IPS-18a (cell line): ENCODE measurements around the gene C20orf204.
"Not testable (repeated sequence)": the region's sequence is repeated elsewhere in the genome, so short reads cannot be mapped to it uniquely, and the experiment has no call there.

Experiments used
- H3K27ac ChIP-seq: one replicate; pipeline ENCODE4 v1.5.1; 2013; ENCODE audit warnings: low read length
- H3K27me3 ChIP-seq: one replicate; pipeline ENCODE4 v1.6.1; 2013; ENCODE audit warnings: mild to moderate bottlenecking, low read length; ENCODE audit not compliant: control insufficient read depth, insufficient read depth
- H3K36me3 ChIP-seq: one replicate; pipeline ENCODE4 v1.6.1; 2013; ENCODE audit warnings: low read depth, low read length; ENCODE audit not compliant: control insufficient read depth
- H3K4me1 ChIP-seq: one replicate; pipeline ENCODE4 v1.6.1; 2013; ENCODE audit warnings: low read depth, low read length; ENCODE audit not compliant: control insufficient read depth
- H3K4me3 ChIP-seq: one replicate; pipeline ENCODE4 v1.5.1; 2013; ENCODE audit warnings: low read length
- H3K9ac ChIP-seq: one replicate; pipeline ENCODE4 v1.6.1; 2013; ENCODE audit warnings: mild to moderate bottlenecking, low read length, moderate library complexity
- H3K9me3 ChIP-seq: one replicate; pipeline ENCODE4 v1.6.1; 2013; ENCODE audit warnings: low read depth, low read length; ENCODE audit not compliant: control insufficient read depth

C20orf204 gene

GRCh38 chr20:64035933-64036345 lies at the start of gene C20orf204:
TSS of gene C20orf204 (plus strand) at chr20:64036182. CDS start at chr20:64036324, 142 bp downstream.
- Histone ChIP-seq H3K27me3 (peaks cover 42% of the 10 kb centered on the region), H3K9ac (no peak within 1 kb of the TSS), H3K9me3 (no peaks in the 10 kb centered on the region), H3K4me1 (peaks cover 12% of the 10 kb centered on the region), H3K4me3 (no peak within 1 kb of the TSS), H3K36me3 (peaks cover 16% of the 10 kb centered on the region), H3K27ac (no peak within 1 kb of the TSS)

DNA sequence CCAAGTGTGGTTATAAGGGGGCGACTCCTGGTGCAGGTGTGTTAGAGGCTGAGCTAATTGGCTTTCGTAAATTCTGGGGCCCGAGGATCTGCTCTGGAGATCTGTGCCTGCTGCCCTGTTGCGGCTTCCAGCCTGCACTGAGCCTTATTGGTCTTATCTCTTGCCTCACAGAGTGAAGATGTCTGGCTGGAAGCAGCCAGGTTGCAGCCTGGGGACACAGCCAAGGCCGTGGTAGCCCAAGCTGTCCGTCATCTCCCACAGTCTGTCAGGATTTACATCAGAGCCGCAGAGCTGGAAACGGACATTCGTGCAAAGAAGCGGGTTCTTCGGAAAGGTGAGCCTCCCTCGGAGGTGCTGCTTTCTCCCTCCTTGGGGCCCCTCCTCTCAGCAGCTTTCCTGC lies 35.1 kb upstream of the C20orf204 start:
- no peaks in the 10 kb centered on the region for H3K27me3 ChIP-seq

DNA sequence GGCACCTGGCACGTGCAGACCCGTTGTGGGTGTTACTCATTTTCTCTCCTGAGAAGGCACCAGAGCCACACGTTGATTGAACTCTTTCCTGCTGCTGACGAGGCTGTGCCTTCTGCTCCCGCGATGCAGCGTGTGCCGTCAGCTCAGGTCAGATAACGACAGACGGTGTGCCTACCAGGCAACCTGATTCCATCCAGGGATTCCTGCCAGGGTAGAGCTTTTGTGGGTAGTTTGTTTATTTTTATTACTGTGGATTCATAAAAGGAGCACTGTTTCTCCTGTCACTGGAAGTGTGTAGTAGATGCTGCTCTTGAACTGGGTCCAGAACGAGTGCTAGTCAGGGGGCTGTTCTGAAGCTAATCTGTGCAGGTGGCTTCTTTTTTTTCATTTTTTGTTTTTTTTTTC lies 34.4 kb upstream of the C20orf204 start:
- H3K9ac ChIP-seq: no peak overlapping the region
- H3K27me3 ChIP-seq: no peaks in the 10 kb centered on the region
- no peaks in the 10 kb centered on the region for H3K9me3 ChIP-seq
- no peak overlapping the region for H3K27ac ChIP-seq
- H3K4me1 ChIP-seq: no peaks in the 10 kb centered on the region
- no peak overlapping the region for H3K4me3 ChIP-seq
- H3K36me3 ChIP-seq: peaks cover 67% of the 10 kb centered on the region

More for the DNA sequence above, 35.1 kb upstream of the C20orf204 start:
- H3K9me3 ChIP-seq: no peaks in the 10 kb centered on the region
- no peak overlapping the region for H3K4me3 ChIP-seq
- no peaks in the 10 kb centered on the region for H3K4me1 ChIP-seq
- H3K36me3 ChIP-seq: peaks cover 74% of the 10 kb centered on the region
- no peak overlapping the region for H3K27ac ChIP-seq
- H3K9ac ChIP-seq: no peak overlapping the region

- Histone ChIP-seq H3K9me3 (no peaks in the 10 kb centered on the region), H3K4me1 (no peaks in the 10 kb centered on the region), H3K27ac (no peak overlapping the region), H3K27me3 (no peaks in the 10 kb centered on the region), H3K9ac (no peak overlapping the region), H3K36me3 (peaks cover 65% of the 10 kb centered on the region), H3K4me3 (no peak overlapping the region)
These were observed 31.8 kb upstream of the C20orf204 start for GRCh38 chr20:64003960-64004725.

- H3K4me3 ChIP-seq: no peak overlapping the region
- no peak overlapping the region for H3K27ac ChIP-seq
- no peaks in the 10 kb centered on the region for H3K4me1 ChIP-seq
- no peaks in the 10 kb centered on the region for H3K27me3 ChIP-seq
- no peaks in the 10 kb centered on the region for H3K9me3 ChIP-seq
- H3K9ac ChIP-seq: no peak overlapping the region
- H3K36me3 ChIP-seq: peaks cover 61% of the 10 kb centered on the region
These were observed 30.6 kb upstream of the C20orf204 start for GRCh38 chr20:64005394-64005793.

DNA sequence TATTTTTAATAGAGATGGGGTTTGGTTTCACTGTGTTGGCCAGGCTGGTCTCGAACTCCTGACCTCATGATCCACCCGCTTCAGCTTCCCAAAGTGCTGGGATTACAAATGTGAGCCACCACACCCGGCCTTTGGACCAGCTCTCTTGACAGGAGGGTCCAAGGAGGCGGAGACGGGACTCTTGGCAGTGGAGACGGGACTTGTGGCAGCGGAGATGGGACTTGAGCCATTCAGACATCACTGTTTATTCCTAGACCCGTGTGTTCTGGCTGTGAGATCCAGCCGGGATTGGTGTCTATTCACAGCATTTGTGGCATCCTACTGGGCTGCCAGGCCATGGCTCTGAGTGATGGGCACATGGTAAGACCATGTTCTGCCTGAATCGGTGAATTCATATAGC lies 29.5 kb upstream of the C20orf204 start:
- Histone ChIP-seq H3K27ac (no peak overlapping the region), H3K27me3 (no peaks in the 10 kb centered on the region), H3K9ac (no peak overlapping the region), H3K9me3 (no peaks in the 10 kb centered on the region), H3K4me1 (no peaks in the 10 kb centered on the region), H3K36me3 (peaks cover 61% of the 10 kb centered on the region), H3K4me3 (no peak overlapping the region)

- no peak overlapping the region for H3K9ac ChIP-seq
- H3K4me1 ChIP-seq: no peaks in the 10 kb centered on the region
- no peaks in the 10 kb centered on the region for H3K9me3 ChIP-seq
- H3K36me3 ChIP-seq: peaks cover 60% of the 10 kb centered on the region
- no peaks in the 10 kb centered on the region for H3K27me3 ChIP-seq
- no peak overlapping the region for H3K4me3 ChIP-seq
- no peak overlapping the region for H3K27ac ChIP-seq
These were observed 29.1 kb upstream of the C20orf204 start for GRCh38 chr20:64006902-64007301.

DNA sequence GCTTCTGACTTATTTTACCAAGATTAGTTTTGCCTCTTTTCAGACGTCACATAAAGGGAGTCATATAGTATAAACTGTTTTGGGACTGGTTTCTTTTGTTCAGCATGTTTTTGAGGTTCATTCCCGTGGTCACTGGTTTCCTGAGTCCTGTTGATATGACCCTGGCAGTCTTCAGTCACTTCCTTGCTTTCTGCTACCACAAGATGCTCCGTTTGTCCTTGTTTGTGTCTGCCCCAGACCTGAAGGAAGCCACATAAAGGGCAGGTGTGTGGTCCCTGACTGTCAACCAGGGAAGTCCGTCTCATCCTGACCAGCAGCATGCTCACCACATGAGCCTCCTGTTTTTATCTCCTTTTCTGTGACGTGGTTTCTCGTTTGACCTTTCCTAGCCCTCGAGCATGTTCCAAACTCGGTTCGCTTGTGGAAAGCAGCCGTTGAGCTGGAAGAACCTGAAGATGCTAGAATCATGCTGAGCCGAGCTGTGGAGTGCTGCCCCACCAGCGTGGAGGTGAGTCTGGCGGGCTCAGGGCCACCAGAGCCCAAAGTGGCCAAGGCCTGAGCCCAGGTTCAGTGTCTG lies 26.1 kb upstream of the C20orf204 start:
- Histone ChIP-seq H3K27me3 (no peaks in the 10 kb centered on the region), H3K9ac (no peak overlapping the region), H3K4me3 (no peak overlapping the region), H3K9me3 (no peaks in the 10 kb centered on the region), H3K27ac (no peak overlapping the region), H3K4me1 (no peaks in the 10 kb centered on the region), H3K36me3 (peaks cover 51% of the 10 kb centered on the region)

- H3K9me3 ChIP-seq: no peaks in the 10 kb centered on the region
- no peak overlapping the region for H3K27ac ChIP-seq
- H3K4me3 ChIP-seq: no peak overlapping the region
- H3K9ac ChIP-seq: no peak overlapping the region
- no peaks in the 10 kb centered on the region for H3K27me3 ChIP-seq
- no peaks in the 10 kb centered on the region for H3K4me1 ChIP-seq
- peaks cover 51% of the 10 kb centered on the region for H3K36me3 ChIP-seq
These were observed 25.2 kb upstream of the C20orf204 start for GRCh38 chr20:64010711-64011237.

DNA sequence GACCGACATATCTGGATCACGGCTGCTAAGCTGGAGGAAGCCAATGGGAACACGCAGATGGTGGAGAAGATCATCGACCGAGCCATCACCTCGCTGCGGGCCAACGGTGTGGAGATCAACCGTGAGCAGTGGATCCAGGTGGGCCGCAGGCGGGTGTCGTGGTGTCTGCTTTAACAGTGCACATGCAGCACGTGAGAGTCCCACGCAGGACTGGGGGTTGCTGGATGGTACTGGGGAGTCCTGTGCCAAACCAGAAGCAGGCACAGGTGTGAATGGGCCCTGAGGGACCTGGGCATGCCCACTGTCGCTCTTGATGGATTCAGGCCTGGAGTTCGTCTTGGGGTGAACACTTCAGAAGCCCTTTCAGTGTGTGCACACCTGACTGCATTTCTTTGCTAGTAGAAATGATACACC lies 24.6 kb upstream of the C20orf204 start:
- Histone ChIP-seq H3K36me3 (peaks cover 53% of the 10 kb centered on the region), H3K4me1 (no peaks in the 10 kb centered on the region), H3K9ac (no peak overlapping the region), H3K27me3 (no peaks in the 10 kb centered on the region), H3K4me3 (no peak overlapping the region), H3K9me3 (no peaks in the 10 kb centered on the region), H3K27ac (no peak overlapping the region)

- H3K9me3 ChIP-seq, H3K27ac ChIP-seq, H3K9ac ChIP-seq, H3K27me3 ChIP-seq, H3K4me1 ChIP-seq, H3K4me3 ChIP-seq: not testable (repeated sequence)
- H3K36me3 ChIP-seq: peaks cover 56% of the 10 kb centered on the region
These were observed 23.4 kb upstream of the C20orf204 start for GRCh38 chr20:64012385-64013154.
